Measurements from ENCODE around the gene RECK. TPM values are rescaled to one million over a fixed set of nuclear protein-coding genes. Genes with fewer than 3 reads are reported as not detected.

Gene RECK
- total and polyA plus RNA-seq, 8 donors, result 0.95 to 4.6 (median 1.7) TPM

GRCh38 chr9:36173861-36174260 lies 137.1 kb downstream of the RECK start:
- FAIRE-seq (no peak), DNase-seq (no peak), ATAC-seq (no peak)
- intact Hi-C loops (cut with DNase I), result no loop called here
- Histone ChIP-seq H3K4me3 (no peak overlapping the region), H3K4me1 (no peaks in the 10 kb centered on the region), H3K9me3 (no peaks in the 10 kb centered on the region), H3K27me3 (peaks cover 0 to 3% (median 0%) of the 10 kb centered on the region in 4 donors), H3K36me3 (no peaks in the 10 kb centered on the region), H3K27ac (no peak overlapping the region)
- no peak for TF ChIP-seq CTCF (IDR thresholded peaks at IDR 0.05)
- WGBS, 2 donors, result 93 to 95% methylated on average over 2 of the region's 2 CpGs

Other genes starting within 250 kb of the RECK start
- 1 to 10 TPM; 2.2 to 7.9 (median 2.7) TPM for gene NPR2, start 245.3 kb upstream of the RECK start, total RNA-seq
- gene NPR2, start 245.3 kb upstream of the RECK start, polyA plus RNA-seq, result 10 to 100 TPM in 1 of 2 donors, 1 to 10 TPM in 1; 8.3 to 14.6 TPM
- gene SPAG8, start 224.7 kb upstream of the RECK start, total RNA-seq, result 1 to 10 TPM in 2 of 6 donors, under 1 TPM in 4; 0.52 to 1.8 (median 0.83) TPM
- 1 to 10 TPM; 1.6 to 3.1 TPM for gene SPAG8, start 224.7 kb upstream of the RECK start, polyA plus RNA-seq
- gene HINT2, start 221.9 kb upstream of the RECK start, total RNA-seq, result 10 to 100 TPM; 20.6 to 43.7 (median 29.7) TPM
- gene HINT2, start 221.9 kb upstream of the RECK start, polyA plus RNA-seq, result 10 to 100 TPM; 51.7 to 64.2 TPM
- not detected for gene FAM221B, start 208.2 kb upstream of the RECK start, total RNA-seq
- gene FAM221B, start 208.2 kb upstream of the RECK start, polyA plus RNA-seq, result under 1 TPM in 1 of 2 donors, not detected in 1; 0.11 TPM
- gene TMEM8B, start 207.7 kb upstream of the RECK start, total RNA-seq, result 10 to 100 TPM in 1 of 6 donors, 1 to 10 TPM in 5; 4.9 to 10.3 (median 7.0) TPM
- 10 to 100 TPM; 11.1 to 17.2 TPM for gene TMEM8B, start 207.7 kb upstream of the RECK start, polyA plus RNA-seq
- not detected for gene OR13J1, start 166.5 kb upstream of the RECK start, total RNA-seq
- gene OR13J1, start 166.5 kb upstream of the RECK start, polyA plus RNA-seq, result not detected
- gene HRCT1, start 130.7 kb upstream of the RECK start, total RNA-seq, result 1 to 10 TPM in 3 of 6 donors, under 1 TPM in 3; 0.43 to 1.5 (median 0.83) TPM
- gene HRCT1, start 130.7 kb upstream of the RECK start, polyA plus RNA-seq, result 1 to 10 TPM in 1 of 2 donors, under 1 TPM in 1; 0.33 to 1.5 TPM
- under 1 TPM in 5 of 6 donors, not detected in 1; 0.12 to 0.74 (median 0.44) TPM for gene SPAAR, start 127.4 kb upstream of the RECK start, total RNA-seq
- 1 to 10 TPM in 1 of 2 donors, under 1 TPM in 1; 0.31 to 1.6 TPM for gene SPAAR, start 127.4 kb upstream of the RECK start, polyA plus RNA-seq
- gene OR2S2, start 78.8 kb upstream of the RECK start, total RNA-seq, result not detected
- not detected for gene OR2S2, start 78.8 kb upstream of the RECK start, polyA plus RNA-seq
- 10 to 100 TPM in 1 of 6 donors, 1 to 10 TPM in 5; 1.3 to 10.0 (median 2.3) TPM for gene GLIPR2, start 99.8 kb downstream of the RECK start, total RNA-seq
- 1 to 10 TPM; 5.8 to 8.2 TPM for gene GLIPR2, start 99.8 kb downstream of the RECK start, polyA plus RNA-seq
- gene CCIN, start 132.5 kb downstream of the RECK start, total RNA-seq, result under 1 TPM in 1 of 6 donors, not detected in 5; 0.25 TPM
- under 1 TPM; 0.05 to 0.11 TPM for gene CCIN, start 132.5 kb downstream of the RECK start, polyA plus RNA-seq
- 10 to 100 TPM; 57.9 to 91.7 (median 77.7) TPM for gene CLTA, start 154.0 kb downstream of the RECK start, total RNA-seq
- 100 to 1,000 TPM in 1 of 2 donors, 10 to 100 TPM in 1; 49.2 to 102 TPM for gene CLTA, start 154.0 kb downstream of the RECK start, polyA plus RNA-seq
- gene GNE, start 221.5 kb downstream of the RECK start, total RNA-seq, result 10 to 100 TPM in 1 of 6 donors, 1 to 10 TPM in 5; 4.4 to 11.8 (median 7.0) TPM
- 10 to 100 TPM in 1 of 2 donors, 1 to 10 TPM in 1; 5.1 to 12.7 TPM for gene GNE, start 221.5 kb downstream of the RECK start, polyA plus RNA-seq